Measurements from ENCODE around the gene HMX1.

HMX1 gene

GRCh38 chr4:8817096-8817812, 54.4 kb downstream of the HMX1 start:
- no peak for DNase-seq

Data from activated CD4-positive, alpha-beta T cell treated with anti-CD3 and anti-CD28 coated beads for 48 hours (primary cell).